Activated CD4-positive, alpha-beta T cell treated with anti-CD3 and anti-CD28 coated beads, Interleukin-2, amount 50 U/mL, for 4 hours (primary cell): ENCODE results near the gene ZNF174.

Source experiments
- DNase-seq, 2 experiments: peaks; one replicate each; pipeline ENCODE4 v3.0.0-alpha.2; 2020

The ZNF174 gene

GRCh38 chr16:3444032-3444388 is 43.0 kb downstream of the ZNF174 start:
- DNase-seq = peak; percentile 31 to 34

- DNase-seq = no peak
Observed at GRCh38 chr16:3454093-3454492, 53.1 kb downstream of the ZNF174 start.

- DNase-seq = no peak
Observed at GRCh38 chr16:3454631-3455147, 53.7 kb downstream of the ZNF174 start.

DNA sequence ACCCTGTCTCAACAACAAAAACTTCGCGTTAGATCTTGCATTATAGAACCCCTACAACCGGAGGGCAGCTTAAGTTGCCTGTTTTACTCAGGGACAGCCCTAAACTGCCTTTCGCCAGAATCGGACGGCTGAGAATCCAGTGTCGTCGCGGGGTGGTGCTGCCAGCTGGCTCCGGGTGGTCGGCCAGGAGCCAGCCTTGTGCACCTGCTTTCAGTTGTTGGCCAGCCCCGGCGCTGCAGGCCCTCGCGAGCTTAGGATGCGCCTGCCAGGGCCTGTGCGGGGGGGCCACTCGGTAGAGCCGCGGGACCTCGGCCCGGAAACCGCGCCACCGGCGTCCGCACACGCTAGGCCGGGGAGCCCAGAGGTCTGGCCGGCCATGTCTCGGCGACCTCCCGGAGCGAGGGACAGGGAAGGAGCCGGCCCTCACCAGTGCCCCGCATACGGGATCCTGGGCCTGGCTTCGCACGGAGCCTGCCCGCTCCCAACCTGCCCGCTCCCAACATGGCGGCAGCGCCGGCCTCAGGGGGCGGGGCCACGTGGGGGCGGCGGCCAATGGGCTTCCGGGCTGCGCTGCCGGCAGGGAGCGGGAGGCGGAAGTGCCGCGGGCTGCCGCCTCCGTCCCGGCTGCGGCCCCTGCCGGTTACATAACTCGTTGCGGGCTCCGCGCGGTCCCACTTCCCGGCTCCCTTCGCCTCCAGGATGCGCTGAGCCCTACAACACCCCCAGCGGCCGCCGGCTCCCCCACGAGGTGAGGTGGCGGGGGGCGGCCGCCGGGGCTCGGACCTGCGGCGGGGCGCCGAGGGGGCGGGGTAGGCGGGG is 56.6 kb downstream of the ZNF174 start:
- DNase-seq = peak; percentile 83 to 87

DNA sequence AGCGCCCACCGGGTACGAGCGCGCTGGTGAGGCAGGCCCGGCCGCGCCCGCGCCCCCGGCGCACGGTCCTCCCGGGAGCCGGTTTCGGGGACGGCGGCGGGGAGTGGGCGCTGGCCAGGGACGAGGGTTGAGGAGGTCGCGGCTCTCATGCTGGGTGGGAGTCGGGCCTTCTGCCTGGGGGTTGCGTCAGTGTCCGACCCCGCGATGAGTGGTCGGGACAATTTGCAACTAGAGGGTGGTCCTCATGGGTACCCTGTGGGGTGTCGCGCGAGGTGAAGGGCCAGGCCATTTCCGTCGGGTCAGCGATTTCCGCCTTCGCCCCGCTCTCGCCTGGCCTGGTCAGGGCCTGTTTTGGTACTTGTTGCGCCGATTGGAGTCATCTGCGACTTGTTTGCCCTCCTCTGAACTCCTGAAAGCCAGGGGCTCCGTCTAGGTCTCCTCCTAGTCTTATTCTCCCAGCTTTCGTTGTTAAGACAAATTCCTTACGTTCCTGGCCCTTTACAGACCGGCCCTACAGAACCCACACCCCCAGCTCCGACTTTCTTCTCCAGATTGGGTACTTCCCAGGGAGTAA is 57.4 kb downstream of the ZNF174 start:
- DNase-seq = no peak

DNA sequence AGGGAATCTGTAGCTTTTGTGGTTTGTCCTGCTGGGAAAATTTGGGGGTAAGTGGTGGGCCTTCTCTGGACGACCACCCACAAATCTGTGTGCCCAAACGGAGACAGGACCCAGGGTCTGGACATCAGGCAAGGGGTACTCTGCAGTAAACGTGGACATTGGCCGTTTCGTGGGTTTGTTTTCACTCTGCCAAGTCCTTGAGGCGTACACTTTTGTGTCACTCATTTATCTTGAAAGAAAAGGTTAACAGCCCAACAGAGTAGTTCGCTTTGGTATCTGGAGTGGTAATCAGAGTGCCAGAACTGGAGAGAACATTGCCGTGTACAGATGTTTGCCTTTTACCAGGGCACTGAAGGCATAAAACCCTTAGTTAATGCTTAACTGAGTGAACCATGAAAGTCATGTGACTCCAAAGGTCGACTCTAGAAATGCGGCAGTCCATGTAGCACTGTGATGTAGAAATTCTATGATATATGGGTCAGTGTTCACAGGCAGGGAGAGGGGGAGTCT is 57.9 kb downstream of the ZNF174 start:
- DNase-seq = no peak
